IPS DF 19.7 (cell line): Measurements from ENCODE around the gene TRAPPC2.
"Not testable (repeated sequence)": the region's sequence is repeated elsewhere in the genome, so short reads cannot be mapped to it uniquely, and the experiment has no call there.

ENCODE experiments used
- DNase-seq: peaks from one replicate; pipeline ENCODE4 v3.0.0-alpha.2; 2013; ENCODE audit warnings: low read depth, low spot score

The TRAPPC2 gene

DNA sequence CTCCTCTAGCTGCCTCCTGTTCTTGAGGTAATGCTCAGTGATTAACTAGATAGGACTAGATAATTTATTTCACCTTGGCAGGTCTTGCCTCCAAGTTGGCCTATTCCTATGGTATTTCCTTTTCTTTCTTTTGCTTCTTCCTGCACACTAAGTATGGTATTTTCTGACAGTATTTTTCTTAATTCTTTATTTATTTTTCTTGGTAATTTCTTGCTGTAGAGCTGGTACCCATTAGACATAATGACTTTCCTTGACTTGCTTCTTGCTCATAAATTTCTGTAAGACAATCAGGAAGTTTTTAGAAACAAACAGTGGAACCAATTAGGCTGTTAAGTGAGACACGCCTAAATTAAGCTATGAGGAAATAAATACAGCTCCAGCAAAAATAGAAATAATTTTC, 36.0 kb downstream of the TRAPPC2 start:
- no peak for DNase-seq

DNA sequence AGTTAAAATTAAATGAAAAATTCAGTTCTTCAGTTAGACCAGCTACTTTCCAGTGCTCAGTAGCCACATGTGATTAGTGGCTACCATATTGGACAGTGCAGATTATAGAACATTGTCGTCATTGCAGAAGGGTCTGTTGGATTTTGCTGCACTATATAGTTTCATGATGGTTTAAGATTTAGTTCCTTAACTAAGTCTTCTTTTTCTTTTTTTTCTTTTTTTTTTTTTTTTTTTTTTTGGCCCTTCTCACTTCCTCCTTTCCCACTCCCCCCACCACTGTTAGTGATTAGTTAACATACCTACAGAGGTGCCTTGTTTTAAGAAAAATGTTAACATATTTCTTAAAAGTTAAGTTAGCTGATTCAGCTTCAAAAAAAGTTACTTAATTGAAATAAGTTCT, 36.4 kb downstream of the TRAPPC2 start:
- DNase-seq, result no peak

DNA sequence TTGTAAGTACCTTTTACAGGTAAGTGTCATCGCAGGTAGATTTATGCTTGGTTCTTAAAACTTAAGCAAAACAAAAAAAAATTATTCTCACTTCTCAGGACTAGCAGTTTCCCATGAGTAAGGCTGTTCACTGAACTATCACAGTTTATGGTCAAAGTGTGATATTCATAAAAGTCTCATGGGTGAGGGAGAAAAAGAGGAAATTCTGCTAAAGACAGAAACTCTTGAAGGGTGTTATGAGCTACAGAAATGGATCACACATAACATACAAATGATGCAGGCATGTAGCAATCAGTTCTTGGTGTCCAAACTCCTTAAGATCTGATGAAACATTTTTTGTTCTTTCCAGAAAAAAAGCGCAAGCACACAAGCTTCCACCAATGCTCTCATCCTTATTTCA, 37.0 kb downstream of the TRAPPC2 start:
- DNase-seq, result no peak

DNA sequence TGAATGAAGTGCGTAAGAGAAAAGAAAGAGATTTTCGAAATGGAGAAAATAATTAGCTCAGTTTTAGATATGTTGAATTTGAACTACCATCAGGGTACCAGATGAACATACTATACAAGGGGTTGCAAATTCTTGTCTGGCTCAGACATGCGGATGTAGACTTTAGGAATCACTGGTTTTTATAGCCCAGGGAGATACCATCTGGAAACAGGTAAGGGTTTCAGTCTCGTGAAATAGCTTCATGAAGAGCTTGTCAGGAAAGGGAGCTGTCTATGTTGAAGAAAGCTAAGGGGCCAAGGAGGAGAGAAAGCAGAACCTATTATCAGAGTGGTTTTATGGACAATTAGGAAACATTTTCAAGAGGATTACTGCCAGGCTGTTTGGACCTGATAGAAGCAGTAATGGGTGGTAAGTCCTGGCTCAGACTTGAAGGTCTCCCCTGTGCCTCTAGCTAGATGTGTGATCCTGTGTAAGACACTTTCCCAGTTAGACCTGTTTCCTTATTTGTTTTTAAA, 38.8 kb downstream of the TRAPPC2 start:
- no peak for DNase-seq

DNA sequence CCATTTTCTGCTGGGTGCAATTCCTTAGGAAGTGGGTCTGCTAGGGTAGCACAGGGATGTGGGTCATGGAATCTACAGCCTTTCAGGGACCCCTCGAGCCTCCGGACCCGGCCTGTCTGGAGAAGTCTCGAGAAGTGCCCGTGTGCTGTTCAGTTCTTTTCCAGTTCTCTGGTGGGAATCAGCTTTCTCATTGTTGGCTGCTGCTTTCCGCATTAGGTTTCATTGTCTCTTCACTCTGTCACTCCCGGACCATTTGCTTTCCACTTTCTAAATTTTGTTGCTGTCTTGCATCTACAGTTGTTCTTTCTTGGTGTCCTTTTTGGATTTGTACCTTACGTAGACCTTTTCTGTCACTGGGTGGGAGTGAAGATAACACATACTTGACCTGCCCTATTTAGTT, 39.4 kb downstream of the TRAPPC2 start:
- no peak for DNase-seq

DNA sequence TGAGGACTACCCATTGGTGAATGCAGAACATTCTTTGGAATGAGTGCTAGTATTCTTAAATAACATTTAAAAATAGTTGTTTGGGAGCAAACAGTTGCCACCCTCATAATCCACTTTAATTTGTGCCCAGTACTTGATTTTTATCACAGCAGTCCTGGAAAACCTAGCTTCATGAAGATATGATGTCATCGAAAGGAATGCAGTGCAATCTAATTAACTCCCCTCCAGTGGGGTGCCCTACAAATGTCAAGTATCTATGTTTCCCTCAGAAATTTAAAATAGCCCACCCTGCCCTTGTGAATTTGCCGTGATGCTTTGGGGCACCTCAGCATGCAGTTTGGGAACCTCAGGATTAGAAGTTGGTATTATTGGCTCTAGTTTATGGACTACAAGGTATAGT, 40.1 kb downstream of the TRAPPC2 start:
- no peak for DNase-seq

DNA sequence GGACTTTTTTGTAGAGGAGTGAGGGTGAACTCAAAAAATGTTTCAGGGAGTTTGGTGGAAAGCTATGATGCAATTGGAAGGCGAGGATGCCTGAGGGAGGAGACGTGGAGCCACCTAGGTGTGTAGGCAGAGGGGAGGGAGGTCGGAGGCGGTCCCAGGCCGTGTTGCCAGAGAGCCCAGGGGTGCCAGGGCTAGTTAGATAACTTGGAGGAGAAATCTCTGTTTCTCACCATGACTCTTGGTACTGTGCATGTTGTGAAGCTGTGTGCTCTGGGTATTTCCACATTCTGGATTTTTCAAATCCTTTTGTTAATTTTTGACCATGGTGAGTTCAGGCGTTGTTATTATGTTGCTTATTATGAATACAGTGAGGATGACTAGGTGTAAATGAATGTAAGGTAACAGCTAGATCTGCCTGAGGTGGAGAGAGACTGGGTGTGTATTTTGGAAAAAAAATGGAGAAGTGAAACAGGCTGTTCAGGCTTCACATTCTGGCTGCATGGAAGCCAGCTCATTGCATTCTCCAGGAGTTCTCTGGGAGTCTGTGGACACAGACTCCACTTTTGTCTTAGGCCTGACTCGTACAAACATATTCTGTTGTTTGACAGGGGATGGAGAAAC, 41.0 kb downstream of the TRAPPC2 start:
- no peak for DNase-seq

DNA sequence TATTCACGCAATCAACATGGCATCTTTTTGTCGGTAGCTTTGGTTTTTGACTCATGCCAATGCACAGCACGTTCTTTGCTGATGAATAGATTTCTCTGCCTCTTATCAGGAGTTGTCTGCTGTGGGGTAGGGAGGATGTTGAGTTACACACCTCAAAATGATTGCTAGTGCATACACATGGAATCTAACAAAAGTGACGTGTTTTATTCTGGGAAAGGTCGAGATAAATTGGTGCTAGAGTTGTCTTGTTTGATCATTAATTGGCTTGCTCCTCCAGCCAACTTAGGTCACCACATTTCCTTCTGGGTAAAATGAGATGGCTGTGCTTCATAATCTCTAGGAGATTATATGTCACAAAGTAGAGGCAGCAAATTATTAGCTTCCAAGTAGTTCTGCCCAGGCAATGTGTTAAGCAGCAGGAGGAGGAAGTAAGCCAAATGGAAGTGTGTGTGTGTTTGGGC, 41.6 kb downstream of the TRAPPC2 start:
- DNase-seq, result no peak

DNA sequence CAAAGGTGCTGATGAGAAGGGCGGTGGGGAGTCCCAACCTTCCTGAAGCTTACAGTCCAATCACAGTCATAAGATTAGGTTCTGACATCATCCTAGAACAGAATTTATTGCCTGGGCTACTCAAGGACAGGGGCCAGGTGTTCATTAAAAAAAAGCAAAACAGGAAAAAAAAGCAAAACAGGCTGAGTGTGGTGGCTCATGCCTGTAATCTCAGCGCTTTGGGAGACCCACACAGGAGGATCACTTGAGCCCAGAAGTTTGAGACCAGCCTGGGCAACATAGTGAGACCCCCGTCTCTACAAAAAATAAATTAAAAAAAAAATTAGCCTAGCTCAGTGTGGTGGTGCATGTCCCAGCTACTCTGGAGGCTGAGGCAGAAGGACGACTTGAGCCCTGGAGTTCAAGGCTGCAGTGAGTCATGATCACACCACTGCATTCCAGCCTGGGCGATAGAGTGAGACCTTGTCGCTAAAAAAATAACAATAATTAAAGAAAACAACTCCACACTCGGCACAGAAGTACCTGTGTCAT, 42.5 kb downstream of the TRAPPC2 start:
- DNase-seq, result no peak

DNA sequence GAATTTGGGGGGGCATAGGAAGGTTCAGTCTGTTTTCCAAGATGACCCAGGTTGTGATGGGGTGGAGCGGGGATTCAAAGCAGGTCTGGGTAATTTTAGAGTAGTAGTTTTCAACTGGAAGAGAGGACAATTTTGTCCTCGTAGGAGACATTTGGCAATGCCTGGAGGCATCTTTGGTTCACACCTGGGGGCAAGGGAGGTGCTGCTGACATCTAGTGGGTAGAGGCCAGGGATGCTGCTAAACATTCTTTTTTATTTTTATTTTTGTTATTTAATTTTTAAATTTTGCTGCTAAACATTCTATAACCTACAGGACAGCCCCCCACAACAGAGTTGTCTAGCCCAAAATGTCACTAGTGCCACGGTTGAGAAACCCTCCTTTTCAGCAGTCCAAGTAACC, 43.6 kb downstream of the TRAPPC2 start:
- DNase-seq, result no peak

DNA sequence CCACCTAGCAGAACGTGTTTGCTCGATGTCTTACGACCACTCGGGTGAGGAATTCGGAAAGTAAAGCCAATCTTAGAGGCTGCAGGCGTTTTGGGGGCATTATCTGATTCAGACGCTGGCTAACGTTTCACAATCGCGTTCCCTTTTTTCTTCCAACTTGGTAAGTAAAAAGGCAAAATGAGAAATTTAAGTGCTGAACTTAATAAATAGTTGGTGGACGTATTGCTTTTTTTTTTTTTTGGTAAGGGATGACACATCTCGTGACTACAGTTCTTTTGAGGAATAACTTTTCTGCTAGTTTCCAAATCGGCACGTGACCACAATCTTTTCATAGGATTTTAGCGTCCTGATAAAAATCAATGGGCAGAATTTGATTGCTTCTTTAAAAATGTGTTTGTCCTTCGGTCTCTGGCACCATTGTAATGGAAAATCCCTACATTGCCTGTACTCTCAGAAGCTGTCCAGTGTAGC, 44.6 kb downstream of the TRAPPC2 start:
- DNase-seq, result no peak

DNA sequence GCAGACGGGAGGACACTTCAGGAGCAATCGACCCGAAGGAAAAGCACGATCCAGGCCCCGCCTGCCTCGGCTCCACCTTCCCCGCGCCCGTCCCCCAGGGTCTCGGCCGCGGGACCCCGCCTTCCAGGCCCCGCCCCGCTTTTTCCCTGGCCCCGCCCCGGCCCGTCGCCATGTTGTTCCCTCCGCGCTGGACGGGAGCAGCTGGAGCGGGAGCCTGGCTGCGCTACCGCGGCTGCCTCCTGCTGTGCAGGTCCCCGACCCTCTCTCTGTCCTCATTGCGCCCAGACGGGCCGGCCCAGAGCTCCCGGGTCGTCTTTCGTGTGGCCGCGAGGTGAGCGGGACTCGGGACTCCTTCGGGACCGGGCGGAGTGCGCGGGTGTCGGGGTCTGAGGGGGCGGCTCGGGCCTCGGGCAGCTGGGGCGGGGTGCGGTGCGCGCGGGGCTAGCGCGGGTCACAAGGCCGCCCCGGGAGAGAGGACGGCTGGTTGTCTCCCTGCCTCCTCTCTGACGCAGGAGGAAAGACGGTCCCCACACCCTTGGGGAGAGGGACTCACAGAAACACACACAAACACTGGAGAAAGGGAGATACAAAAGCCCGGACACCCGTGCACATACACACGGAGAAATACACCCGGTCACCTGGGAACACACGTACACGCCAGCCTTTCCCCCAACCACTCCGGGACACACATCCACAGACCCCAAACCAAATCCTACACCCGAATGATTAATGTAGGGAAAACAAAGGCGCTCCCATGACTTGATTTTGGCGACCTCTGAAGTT, 45.3 kb downstream of the TRAPPC2 start, which contains the start of gene RAB9A:
Gene RAB9A (plus strand): TSS at position 171 of the 783 bp plus-strand sequence. CDS start 19,619 bp downstream, outside the sequence.
- DNase-seq, result no peak

DNA sequence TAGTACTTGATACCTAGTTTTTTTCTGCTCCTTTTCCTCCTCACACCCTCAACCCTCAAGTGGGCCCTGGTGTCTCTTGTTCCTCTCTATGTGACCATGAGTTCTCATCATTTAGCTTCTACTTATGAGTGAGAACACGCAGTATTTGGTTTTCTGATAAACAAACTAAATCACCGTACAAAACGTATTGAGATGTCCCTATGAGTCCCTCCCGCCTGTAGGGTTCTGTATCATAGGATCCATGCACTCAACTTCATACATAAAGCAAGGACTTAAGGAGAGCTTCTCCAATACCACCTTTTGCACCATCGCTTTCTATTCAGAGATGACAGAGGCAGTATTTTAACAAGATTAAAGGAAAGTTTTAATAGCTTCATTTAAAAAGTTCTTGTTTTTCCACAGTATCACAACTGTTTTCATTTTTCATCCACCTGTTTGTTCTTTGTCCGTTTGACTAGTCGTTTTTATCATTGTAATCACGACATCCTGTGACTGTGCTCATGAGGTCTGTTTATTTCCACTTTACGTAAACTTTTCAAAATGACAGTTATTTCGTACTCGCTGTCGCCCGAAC, 45.9 kb downstream of the TRAPPC2 start:
- no peak for DNase-seq

DNA sequence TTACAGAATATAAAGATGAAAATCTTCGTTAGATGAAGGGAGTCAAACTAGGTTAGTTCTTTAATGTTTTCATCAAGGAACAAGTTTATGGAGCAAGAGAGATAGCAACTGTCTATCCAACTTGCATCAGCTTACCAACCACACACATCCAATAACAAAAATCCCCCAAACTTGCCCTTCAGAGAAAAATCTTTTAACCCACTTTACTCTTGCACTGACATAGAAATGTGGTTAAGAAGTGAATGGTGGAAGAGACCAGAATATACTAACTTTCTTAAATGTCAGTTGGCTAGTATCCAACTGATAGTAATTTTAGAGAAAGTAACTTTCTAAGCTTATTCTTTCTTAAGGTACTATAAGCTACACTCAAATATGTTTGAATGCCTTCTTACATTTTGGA, 47.2 kb downstream of the TRAPPC2 start:
- no peak for DNase-seq

DNA sequence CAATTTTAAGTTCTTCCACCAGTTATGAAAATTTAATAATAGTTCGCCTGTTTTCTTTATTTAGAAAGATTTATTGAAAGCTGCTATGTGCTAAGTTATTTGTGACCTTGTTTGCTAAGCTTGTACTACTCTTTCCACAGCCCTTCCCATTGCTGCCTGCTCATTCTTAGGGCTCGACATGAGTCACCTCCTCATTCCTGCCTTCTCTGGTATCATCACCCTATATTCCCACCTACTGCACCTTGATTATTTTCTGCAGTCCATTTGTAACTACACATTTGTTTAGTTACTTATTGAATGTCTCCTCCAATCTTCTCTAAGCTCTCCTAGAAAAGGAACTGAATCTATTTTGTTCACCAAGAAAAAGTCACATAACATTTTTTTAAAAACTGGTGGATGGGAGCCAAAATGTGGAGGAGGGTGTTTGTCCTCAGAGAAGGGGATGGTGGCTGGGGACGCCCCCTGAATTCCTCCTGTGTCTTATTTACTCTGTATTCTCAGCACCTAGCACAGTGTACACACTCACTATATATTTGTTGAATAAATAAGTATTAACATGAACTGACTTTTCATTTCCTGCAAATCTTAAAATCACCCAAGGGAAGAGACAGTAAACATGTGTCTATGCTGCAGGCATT, 49.2 kb downstream of the TRAPPC2 start:
- DNase-seq, result no peak

DNA sequence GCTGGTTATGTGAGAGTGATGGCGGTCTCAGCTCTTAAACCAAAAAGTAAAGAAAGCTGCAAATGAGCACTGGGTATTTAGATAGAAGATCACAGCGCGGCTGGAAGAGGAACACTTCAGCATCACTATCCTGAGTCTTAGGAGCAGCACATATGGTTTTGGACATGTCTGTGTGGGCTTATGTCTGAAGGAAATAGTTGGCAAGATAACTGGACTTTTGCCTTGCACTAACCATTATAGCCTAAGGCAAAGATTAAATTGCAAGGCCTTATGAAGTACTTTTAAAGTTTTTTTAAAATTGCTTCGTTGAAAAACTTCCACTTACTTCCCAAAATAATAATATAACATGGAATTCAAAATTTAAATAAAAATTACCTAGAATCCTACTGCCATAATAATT, 50.1 kb downstream of the TRAPPC2 start:
- no peak for DNase-seq

DNA sequence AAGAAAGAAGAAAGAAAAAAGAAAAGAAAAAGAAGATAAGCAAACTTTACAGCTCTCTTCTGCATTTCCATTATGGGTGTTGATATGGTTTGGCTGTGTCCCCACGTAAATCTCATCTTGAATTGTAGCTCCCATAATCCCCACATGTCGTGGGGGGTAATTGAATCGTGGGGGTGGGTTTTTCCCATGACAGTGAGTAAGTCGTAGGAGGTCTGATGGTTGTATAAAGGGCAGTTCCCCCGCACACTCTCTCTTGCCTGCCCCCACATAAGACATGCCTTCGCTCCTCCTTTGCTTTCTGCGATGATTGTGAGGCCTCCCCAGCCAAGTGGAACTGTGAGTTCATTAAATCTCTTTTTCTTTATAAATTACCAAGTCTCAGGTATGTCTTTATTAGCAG, 52.8 kb downstream of the TRAPPC2 start:
- no peak for DNase-seq

DNA sequence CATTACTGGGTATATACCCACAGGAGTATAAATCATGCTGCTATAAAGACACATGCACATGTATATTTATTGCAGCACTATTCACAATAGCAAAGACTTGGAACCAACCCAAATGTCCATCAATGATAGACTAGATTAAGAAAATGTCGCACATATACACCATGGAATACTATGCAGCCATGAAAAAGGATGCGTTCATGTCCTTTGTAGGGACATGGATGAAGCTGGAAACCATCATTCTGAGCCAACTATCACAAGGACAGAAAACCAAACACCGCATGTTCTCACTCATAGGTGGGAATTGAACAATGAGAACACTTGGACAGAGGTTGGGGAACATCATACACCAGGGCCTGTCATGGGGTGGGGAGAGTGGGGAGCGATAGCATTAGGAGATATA, 54.7 kb downstream of the TRAPPC2 start:
- not testable (repeated sequence) for DNase-seq

DNA sequence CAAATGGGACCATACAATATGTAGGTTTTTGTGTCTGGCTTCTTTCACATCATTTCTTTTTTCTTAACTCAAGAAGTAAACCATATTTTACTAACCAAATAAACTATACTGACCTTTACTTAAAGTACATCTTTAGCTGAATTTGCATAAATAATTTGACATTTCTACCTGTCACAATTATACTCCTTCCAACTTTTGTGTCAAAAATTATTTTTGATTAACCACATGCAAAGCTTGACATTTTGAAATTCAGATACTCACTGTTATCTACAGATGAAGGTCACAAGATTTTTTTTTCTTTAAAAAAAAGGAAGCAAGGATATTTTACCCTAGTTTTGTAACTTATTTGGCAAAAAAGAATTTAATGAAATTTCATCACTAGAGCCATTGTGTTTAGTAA, 57.5 kb downstream of the TRAPPC2 start:
- no peak for DNase-seq

DNA sequence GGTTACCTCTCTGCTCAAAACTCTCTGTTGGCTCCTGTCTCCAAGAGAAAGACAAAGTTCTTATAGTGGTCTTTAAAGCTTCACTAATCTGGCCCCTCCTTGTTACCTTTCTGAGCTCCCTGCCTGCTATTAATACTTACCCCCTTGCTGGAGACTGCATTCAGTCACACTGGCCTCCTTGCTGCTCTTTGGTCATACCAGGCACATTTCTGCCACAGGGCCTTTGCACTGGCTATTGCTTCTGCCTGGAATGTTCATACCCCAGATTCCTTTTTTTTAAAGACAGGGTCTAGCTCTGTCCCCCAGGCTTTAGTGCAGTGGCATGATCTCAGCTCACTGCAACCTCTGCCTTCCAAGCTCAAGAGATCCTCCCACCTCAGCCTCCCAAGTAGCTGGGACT, 61.4 kb downstream of the TRAPPC2 start:
- DNase-seq, result no peak

DNA sequence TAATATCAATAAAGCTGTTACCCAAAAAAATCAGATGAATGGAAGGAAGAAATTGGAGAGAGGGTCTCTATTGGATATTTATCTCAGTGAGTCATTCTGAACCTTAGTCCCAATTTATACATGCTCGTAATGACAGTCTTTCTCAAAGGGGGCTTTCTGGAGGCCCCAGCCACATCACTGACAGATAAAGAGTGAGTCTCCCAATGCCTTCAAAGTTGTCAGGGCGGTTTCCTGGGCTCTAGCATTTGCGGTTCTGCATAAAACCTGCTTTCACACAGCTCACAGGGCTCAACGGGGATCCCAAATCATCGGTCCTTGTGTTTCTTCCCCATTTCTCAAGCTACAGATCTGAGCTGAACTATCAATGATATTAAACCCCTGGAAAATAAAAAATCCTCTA, 64.2 kb downstream of the TRAPPC2 start:
- DNase-seq, result no peak

DNA sequence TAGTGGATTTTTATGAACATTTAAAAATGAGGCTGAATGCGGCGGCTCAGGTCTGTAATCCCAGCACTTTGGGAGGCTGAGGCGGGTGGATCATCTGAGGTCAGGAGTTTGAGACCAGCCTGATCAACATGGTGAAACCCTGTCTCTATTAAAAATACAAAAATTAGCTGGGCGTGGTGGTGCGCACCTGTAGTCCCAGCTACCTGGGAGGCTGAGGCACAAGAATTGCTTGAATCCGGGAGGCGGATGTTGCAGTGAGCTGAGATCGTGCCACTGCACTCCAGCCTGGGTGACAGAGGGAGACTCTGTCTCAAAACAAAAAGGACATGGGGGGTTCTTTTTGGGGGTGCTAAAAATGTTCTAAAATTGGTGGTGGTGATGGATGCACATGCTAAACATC, 64.7 kb downstream of the TRAPPC2 start:
- not testable (repeated sequence) for DNase-seq
